GM21515 (cell line): Measurements from ENCODE around the gene SMO.
"Not testable (repeated sequence)": the region's sequence is repeated elsewhere in the genome, so short reads cannot be mapped to it uniquely, and the experiment has no call there.

Experiments
- ATAC-seq: cut with Tn5 transposase; IDR thresholded peaks from one replicate; pipeline ENCODE4 v1.9.1; 2021; ENCODE audit not compliant: unreplicated experiment

The SMO gene

GRCh38 chr7:129169686-129170440, 18.6 kb upstream of the SMO start:
- peak; percentile 50 for ATAC-seq

GRCh38 chr7:129170441-129171021, 17.9 kb upstream of the SMO start:
- ATAC-seq = no peak

DNA sequence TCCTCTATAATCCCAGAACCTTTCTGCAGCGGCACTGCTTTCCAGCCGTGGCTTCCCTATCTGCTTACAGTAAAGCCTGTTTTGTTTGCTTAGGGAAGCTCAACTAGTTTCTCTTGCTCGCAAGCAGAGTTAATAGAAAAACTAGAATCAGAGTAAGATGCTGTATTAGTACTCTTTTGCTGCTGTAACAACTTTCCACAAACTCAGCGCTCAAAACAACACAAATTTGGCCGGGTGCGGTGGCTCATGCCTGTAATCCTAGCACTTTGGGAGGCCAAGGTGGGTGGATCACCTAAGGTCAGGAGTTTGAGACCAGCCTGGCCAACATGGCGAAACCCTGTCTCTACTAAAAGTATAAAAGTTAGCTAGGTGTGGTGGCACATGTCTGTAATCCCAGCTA, 14.6 kb upstream of the SMO start:
- not testable (repeated sequence) for ATAC-seq

DNA sequence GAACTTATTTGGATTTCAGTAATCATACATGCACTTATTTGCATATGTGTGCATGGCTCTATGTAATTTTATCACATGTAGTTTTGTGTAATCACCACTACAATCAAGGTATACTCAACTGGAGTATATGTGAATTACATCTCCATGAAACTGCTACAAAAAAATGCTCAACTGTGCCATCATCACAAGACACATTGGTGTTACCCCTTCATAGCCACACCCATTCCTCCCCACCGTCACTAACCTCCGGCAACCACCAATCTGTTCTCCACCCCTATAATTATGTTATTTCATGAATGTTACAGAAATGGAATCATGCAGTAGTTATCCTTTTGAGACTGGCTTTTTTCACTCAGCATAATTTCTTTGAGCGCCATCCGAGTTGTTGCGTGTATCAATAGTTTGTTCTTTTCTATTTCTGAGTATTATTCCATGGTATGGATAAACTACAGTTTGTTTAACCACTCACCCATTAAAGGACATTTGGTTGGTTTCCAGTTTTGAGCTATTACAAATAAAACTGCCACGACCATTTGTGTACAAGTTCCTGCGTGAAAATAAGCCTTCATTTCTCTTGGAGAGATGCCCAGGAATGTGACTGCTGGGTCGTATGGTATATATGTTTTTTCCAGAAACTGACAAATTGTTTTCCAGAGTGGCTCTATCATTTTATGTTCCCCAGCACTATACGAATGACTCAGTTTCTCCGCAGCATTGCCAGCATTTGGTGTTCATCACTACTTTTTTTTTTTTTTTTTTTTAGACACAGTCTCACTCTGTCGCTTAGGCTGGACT, 11.3 kb upstream of the SMO start:
- ATAC-seq = no peak

GRCh38 chr7:129184981-129185670, 3.3 kb upstream of the SMO start:
- ATAC-seq = no peak

- no peak for ATAC-seq
Observed at GRCh38 chr7:129186749-129187260, 1.6 kb upstream of the SMO start.

DNA sequence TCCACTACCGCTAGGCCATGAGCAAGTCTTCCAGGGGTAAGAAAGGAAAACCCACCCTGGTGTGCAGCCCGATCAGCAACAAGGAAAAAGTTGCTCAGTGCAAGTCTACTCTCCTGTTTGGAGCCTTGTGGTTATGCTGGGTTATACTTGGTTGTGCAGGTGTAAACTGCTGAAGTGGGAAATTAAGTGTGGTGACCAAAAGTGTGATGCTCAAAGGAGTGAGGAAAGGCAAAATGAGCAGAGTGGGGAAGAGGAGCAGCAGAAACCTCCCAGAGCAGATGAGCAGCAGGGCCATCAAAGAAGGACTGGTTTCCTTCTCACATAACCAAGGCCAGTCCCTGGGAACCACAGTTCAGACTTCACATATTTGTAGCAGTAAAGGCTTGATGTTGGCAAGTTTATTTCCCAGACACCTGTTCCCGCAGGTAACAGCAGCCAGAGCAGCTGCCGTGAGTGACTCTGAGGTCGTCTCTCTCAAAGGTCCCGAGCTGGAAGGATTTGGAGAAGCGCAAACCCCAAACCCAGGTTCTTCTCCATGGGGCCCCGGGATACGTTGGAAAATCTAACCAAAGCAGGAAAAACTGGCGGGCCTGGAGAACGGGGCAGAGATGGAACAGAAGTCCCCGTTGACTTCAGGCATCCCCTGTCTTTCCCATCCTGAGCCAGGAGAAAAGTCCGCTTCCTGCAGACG, 607 bp upstream of the SMO start:
- no peak for ATAC-seq

DNA sequence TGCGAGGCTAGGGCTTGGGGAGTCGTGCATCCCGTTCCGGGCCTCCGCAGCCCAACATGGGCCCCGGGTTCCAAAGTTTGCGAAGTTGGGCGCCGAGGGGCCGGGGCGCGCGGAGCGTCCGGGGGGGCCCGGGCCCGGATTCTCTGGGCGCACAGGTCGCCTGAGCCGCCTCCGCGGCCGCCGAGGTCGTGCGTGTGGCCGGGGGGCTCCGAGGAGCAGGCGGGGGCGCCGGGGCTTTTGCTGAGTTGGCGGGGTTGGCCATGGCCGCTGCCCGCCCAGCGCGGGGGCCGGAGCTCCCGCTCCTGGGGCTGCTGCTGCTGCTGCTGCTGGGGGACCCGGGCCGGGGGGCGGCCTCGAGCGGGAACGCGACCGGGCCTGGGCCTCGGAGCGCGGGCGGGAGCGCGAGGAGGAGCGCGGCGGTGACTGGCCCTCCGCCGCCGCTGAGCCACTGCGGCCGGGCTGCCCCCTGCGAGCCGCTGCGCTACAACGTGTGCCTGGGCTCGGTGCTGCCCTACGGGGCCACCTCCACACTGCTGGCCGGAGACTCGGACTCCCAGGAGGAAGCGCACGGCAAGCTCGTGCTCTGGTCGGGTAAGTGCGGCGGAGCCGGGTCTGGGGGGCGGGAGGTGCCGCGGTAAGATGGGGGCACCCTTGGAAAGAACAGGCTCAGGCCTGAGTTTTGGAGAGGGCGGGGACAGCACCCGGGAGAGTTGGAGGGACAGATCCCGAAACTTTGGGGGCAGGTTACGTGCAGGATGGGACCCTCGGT, 643 bp downstream of the SMO start:
- ATAC-seq = no peak

GRCh38 chr7:129189661-129190310, 1.4 kb downstream of the SMO start:
- ATAC-seq = no peak

- no peak for ATAC-seq
Observed at GRCh38 chr7:129191272-129191671, 2.8 kb downstream of the SMO start.

DNA sequence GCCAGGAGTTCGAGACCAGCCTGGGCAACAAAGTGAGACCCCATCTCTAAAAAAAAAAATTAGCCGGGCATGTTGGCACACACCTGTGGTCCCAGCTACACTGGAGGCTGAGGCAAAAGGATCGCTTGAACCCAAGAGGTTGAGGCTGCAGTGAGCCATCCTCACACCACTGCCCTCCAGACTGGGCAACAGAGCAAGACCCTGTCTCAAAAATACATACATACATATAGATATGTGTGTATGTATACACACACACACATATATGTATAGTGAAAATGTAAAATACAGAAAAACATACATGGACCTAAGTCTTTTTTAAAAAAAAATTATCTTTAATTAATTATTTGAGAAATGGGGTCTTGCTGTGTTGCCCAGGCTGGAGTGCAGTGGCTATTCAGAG, 5.5 kb downstream of the SMO start:
- no peak for ATAC-seq

- no peak for ATAC-seq
Observed at GRCh38 chr7:129197771-129198170, 9.3 kb downstream of the SMO start.

DNA sequence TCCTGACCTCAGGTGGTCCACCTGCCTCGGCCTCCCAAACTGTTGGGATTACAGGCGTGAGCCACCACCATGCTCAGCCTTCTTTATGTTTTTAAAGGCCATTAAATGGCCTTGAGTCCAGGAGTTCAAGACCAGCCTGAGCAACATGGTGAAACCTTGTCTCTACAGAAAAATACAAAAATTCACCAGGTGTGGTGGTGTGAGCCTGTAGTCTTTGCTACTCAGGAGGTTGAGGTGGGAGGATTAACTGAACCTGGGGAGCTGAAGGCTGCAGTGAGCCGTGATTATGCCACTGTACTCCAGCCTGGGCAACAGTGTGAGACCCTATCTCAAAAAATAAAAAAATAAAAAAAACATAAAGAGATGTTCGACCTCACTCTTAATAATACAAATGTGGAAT, 11.0 kb downstream of the SMO start:
- no peak for ATAC-seq

DNA sequence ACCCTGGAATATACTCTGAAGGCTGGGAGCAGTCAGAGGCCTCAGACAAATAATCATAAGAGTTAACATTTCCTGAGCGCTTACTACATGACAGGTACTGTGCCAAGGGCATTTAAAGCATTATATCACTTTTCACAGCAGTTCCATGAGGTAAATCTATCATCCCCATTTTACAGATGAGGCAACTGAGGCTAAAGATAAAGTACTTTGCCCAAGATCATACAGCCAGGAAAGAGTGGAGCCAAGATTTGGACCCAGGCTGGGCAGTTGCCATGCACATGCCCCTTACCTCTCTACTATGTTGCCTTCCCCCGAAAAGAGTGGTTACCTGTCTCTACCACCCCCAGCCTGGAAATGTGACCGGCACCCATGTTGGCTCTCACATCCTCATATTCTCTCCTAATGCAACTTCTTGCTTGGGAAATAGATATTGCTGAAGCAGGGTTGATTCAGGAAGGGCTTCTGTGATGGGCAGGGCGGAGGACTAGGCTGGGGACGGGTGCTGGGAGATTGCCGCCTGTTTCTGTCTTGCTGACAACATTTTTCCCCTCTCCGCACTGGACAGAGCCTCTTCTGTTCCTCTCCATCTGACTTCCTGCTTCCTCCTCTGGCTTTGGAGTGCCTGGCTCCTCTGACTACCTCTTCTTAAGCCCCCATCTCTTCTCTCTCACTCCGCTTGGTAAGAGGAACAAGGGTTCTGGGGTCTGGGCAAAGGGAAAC, 13.8 kb downstream of the SMO start:
- no peak for ATAC-seq

GRCh38 chr7:129203050-129203741, 14.8 kb downstream of the SMO start:
- no peak for ATAC-seq

- ATAC-seq = no peak
Observed at GRCh38 chr7:129205126-129205818, 16.8 kb downstream of the SMO start.

DNA sequence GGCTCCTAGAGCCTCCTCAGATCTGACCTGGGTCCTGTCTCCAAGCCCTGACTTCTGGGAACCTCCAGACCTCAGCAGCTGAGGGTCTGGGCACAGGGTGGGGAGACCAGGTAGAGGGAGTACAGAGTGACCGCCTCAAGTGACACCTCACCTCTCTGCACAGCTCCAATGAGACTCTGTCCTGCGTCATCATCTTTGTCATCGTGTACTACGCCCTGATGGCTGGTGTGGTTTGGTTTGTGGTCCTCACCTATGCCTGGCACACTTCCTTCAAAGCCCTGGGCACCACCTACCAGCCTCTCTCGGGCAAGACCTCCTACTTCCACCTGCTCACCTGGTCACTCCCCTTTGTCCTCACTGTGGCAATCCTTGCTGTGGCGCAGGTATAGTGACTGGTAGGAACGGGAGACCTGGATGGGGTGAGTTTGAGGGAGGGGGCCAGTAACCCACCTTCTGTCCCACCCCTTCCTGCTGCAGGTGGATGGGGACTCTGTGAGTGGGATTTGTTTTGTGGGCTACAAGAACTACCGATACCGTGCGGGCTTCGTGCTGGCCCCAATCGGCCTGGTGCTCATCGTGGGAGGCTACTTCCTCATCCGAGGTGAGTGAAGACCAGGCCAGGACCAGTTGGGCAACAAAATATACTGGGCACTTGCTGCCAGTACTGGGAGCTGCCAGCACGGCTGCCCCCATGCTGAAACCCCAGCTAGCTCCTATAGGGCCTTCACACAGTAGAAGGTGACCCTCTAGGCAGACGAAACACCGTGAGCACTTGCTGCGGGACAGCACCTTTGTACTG, 17.8 kb downstream of the SMO start:
- ATAC-seq = no peak
